H4 (cell line): ENCODE measurements around the gene DGCR6L. TPM values are rescaled to one million over a fixed set of nuclear protein-coding genes. Genes with fewer than 3 reads are reported as not detected.
"Not testable (repeated sequence)": the region's sequence is repeated elsewhere in the genome, so short reads cannot be mapped to it uniquely, and the experiment has no call there.

Experiments
- DNase-seq: peaks from one replicate; pipeline ENCODE4 v3.0.0-alpha.2; 2015; ENCODE audit warnings: low spot score
- total RNA-seq: library from RNA; depleted of rRNA; stranded (reverse); fragments of >200 nt; shearing (Covaris generic); gene quantifications from 2 replicates; pipeline ENCODE4 v1.2.3, GENCODE V29; 2014; rRNA removed

DGCR6L gene
- total RNA-seq, result 36.8 and 43.3 TPM in 2 replicates

DNA sequence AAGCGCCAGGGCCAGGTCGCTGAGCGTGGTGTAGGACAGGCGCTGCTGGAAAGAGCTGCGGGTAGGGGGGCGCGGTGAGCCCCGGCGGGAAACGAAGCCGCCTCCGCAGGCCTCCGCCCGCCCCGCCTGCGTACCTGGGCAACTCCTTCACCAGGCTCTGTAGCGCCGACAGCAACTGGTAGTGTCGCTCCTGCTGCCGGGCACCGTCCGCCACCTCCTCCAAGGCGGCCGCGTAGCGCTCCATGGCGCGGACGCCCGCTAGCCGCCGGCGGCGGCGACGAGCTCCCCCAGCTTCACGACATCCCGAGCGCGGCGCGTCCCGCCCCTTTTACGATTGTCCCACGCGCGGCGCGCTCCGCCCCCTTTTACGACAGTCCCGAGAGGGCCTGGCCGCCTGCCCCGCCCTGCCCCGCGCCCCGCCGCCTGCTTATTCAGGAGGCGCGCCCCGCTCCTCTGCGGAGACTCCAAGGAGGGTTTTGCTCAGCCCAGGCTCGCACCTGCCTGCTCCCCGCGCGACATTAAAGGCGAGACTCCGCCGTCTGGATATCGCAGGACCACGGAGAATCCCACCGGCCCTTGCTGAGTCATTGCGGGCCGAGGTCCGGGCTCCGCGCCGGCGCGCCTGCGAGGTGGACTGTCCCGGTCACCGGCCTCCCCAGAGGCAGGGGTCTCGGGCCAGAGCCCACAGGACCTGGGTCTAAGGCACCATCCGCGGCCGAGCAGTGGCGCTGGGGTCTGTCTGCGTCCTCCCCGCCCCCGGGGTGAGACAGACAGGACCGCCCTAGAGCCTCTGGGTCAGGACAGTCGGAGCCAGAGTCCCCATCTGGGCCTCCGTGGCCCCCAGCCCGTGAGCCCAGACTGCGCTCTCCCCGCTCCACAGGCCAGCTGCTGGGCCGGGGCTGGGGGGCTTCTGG is at the start of gene DGCR6L:
Gene DGCR6L, minus strand, starts transcription at position 316 of the 914 bp plus-strand sequence. Its CDS starts 72 bp downstream, at position 244.
- DNase-seq, result peak; percentile 78

DNA sequence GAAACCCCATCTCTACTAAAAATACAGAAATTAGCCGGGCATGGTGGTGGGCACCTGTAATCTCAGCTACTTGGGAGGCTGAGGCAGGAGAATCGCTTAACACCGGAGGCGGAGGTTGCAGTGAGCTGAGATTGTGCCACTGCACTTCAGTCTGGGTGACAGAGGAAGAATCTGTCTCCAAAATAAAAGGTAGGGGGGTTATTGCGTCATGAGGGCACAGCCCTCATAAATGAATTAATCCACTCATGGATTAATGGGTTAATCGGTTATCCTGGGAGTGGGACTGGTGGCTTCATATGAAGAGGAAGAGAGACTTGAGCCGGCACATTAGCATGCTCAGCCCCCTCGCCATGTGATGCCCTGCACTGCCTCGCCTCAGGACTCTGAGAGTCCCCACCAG is 49.0 kb upstream of the DGCR6L start:
- DNase-seq, result not testable (repeated sequence)

- not testable (repeated sequence) for DNase-seq
Measured at GRCh38 chr22:20366841-20367240, 47.0 kb upstream of the DGCR6L start.

- DNase-seq, result peak; percentile 11
Measured at GRCh38 chr22:20364335-20365260, 44.7 kb upstream of the DGCR6L start.

GRCh38 chr22:20362403-20362802 is 42.5 kb upstream of the DGCR6L start:
- DNase-seq, result not testable (repeated sequence)

GRCh38 chr22:20361752-20362229 is 41.9 kb upstream of the DGCR6L start:
- not testable (repeated sequence) for DNase-seq

DNA sequence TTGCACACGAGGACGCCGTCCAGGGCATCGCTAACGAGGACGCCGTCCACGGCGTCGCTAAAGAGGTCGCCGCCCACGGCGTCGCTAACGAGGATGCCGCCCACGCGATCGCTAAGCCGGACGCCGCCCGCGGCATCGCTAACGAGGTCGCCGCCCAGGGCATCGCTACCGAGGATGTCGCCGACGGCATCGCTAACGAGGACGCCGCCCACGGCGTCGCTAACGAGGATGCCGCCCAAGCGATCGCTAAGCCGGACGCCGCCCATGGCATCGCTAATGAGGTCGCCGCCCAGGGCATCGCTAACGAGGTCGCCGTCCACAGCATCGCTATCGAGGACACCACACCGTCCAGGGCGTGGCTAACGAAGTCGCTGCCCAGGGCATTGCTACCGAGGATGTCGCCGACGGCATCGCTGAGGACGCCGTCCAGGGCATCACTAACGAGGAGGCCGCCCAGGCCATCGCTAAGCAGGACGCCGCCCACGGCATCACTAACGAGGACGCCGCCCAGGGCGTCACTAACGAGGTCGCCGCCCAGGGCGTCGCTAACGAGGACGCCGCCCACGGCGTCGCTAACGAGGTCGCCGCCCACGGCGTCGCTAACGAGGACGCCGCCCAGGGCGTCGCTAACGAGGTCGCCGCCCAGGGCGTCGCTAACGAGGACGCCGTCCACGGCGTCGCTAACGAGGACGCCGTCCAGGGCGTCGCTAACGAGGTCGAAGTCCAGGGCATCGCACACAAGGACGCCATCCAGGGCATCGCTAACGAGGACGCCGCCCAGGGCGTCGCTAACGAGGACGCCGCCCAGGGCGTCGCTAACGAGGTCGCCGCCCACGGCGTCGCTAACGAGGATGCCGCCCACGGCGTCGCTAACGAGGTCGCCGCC is 41.2 kb upstream of the DGCR6L start:
- not testable (repeated sequence) for DNase-seq

DNA sequence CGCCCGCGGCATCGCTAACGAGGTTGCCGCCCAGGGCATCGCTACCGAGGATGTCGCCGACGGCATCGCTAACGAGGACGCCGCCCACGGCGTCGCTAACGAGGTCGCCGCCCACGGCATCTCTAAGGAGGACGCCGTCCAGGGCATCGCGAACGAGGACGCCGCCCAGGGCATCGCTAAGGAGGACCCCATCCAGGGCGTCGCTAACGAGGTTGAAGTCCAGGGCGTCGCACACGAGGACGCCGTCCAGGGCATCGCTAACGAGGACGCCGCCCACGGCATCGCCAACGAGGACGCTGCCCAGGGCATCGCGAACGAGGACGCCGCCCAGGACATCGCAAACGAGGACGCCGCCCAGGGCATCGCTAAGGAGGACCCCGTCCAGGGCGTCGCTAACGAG is 40.4 kb upstream of the DGCR6L start:
- not testable (repeated sequence) for DNase-seq

GRCh38 chr22:20358503-20359239 is 38.8 kb upstream of the DGCR6L start:
- not testable (repeated sequence) for DNase-seq

- DNase-seq, result not testable (repeated sequence)
Measured at GRCh38 chr22:20357967-20358366, 38.1 kb upstream of the DGCR6L start.

- not testable (repeated sequence) for DNase-seq
Measured at GRCh38 chr22:20356906-20357305, 37.0 kb upstream of the DGCR6L start.

DNA sequence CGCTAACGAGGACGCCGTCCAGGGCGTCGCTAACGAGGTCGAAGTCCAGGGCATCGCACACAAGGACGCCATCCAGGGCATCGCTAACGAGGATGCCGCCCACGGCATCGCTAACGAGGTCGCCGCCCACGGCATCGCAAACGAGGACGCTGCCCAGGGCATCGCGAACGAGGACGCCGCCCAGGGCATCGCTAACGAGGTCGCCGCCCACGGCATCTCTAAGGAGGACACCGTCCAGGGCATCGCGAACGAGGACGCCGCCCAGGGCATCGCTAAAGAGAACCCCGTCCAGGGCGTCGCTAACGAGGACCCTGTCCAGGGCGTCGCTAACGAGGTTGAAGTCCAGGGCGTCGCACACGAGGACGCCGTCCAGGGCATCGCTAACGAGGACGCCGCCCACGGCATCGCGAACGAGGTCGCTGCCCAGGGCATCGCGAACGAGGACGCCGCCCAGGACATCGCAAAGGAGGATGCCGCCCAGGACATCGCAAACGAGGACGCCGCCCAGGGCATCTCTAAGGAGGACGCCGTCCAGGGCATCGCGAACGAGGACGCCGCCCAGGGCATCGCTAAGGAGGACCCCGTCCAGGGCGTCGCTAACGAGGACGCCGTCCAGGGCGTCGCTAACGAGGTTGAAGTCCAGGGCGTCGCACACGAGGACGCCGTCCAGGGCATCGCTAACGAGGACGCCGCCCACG is 36.2 kb upstream of the DGCR6L start:
- not testable (repeated sequence) for DNase-seq

DNA sequence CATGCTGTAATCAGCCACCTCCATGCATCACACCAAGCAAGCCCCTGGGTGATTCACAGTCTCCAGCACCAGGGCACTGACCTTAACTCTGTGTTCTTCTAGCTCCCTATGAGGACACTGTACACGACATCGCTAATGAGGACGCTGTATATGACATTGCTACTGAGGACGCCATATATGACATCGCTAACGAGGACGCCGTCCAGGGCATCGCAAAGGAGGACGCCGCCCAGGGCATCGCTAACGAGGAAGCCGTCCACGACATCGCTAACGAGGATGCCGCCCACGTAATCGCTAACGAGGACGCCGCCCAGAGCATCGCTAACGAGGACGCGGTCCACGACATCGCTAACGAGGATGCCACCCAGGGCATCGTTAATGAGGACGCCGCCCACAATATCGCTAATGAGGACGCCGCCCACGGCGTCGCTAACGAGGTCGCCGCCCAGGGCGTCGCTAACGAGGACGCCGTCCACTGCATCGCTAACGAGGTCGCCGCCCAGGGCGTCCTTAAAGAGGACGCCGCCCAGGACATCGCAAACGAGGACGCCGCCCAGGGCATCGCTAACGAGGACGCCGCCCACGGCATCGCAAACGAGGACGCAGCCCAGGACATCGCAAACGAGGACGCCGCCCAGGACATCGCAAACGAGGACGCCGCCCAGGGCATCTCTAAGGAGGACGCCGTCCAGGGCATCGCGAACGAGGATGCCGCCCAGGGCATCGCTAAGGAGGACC is 34.5 kb upstream of the DGCR6L start:
- no peak for DNase-seq

DNA sequence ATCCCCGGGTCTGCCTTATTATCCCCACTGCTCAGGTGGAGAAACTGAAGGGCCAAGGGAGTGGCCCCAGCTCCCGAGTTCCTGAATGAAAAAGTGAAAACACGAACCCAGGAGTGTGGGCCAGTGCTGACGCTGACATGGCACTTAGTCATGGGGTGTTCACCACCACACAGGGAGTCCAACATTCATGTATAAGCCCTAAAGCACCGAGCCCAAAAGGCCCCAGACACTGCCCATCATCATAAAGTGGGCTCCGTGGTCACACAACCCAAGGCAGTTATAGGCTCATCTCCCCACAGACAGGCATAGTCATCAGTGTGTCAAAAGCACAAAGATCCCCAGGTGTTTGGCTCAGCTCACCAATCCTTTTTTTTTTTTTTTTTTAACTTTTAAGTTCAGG is 32.7 kb upstream of the DGCR6L start:
- not testable (repeated sequence) for DNase-seq

GRCh38 chr22:20346553-20346952 is 26.7 kb upstream of the DGCR6L start:
- not testable (repeated sequence) for DNase-seq

- not testable (repeated sequence) for DNase-seq
Measured at GRCh38 chr22:20338291-20338690, 18.4 kb upstream of the DGCR6L start.

DNA sequence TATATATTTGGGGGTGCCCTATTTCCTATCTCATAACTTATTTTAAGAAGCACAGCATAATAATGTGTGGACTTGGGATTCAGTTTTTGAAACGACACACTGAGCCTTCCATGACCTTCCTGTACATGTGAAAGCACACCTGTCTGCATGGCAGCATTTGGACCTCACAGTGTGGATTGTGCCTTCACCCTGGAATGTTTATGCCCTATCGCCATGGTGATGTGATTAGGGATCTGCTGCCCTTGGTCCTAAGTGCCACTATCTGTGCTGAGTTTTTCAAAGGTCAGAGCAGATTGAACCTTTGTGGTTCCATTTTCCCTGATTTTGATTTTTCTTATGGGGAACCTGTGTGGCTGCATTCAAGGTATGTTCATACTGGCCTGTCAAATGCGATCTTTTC is 17.9 kb upstream of the DGCR6L start:
- not testable (repeated sequence) for DNase-seq

DNA sequence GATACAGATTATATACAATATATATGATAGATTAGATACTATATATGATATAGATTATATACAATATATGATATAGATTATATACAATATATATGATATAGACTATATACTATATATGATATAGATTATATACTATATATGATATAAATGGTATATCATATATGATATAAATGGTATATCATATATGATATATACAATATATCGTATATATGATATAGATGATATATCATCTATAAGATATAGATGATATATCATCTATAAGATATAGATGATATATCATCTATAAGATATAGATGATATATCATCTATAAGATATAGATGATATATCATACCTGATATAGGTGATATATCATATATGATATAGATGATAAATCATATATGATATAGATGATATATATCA is 16.7 kb upstream of the DGCR6L start:
- DNase-seq, result not testable (repeated sequence)

- DNase-seq, result not testable (repeated sequence)
Measured at GRCh38 chr22:20328569-20328930, 8.7 kb upstream of the DGCR6L start.
